Measurements from ENCODE around the gene HEPACAM.

HEPACAM gene

GRCh38 chr11:124898711-124899110, 37.1 kb downstream of the HEPACAM start:
- FAIRE-seq = no peak

GRCh38 chr11:124898263-124898680, 37.6 kb downstream of the HEPACAM start:
- no peak for FAIRE-seq

- no peak for FAIRE-seq
These were observed 38.1 kb downstream of the HEPACAM start, which contains the start of gene ROBO4 for GRCh38 chr11:124897674-124898262. TSS of gene ROBO4 (minus strand) at chr11:124897865. CDS start at chr11:124897795, 70 bp downstream.

GRCh38 chr11:124896821-124897391, 38.9 kb downstream of the HEPACAM start:
- FAIRE-seq = no peak

GRCh38 chr11:124896071-124896750, 39.6 kb downstream of the HEPACAM start:
- FAIRE-seq = no peak

GRCh38 chr11:124895471-124895971, 40.3 kb downstream of the HEPACAM start:
- no peak for FAIRE-seq

- FAIRE-seq = no peak
These were observed 41.0 kb downstream of the HEPACAM start for GRCh38 chr11:124894606-124895430.

- FAIRE-seq = no peak
These were observed 42.0 kb downstream of the HEPACAM start for GRCh38 chr11:124893781-124894401.

GRCh38 chr11:124892750-124893454, 42.9 kb downstream of the HEPACAM start:
- no peak for FAIRE-seq

- FAIRE-seq = no peak
These were observed 43.7 kb downstream of the HEPACAM start for GRCh38 chr11:124892146-124892545.

- no peak for FAIRE-seq
These were observed 44.4 kb downstream of the HEPACAM start for GRCh38 chr11:124891373-124891861.

GRCh38 chr11:124890683-124891372, 45.0 kb downstream of the HEPACAM start:
- no peak for FAIRE-seq

GRCh38 chr11:124890151-124890550, 45.7 kb downstream of the HEPACAM start:
- no peak for FAIRE-seq

- no peak for FAIRE-seq
These were observed 46.4 kb downstream of the HEPACAM start for GRCh38 chr11:124889191-124890091.

- no peak for FAIRE-seq
These were observed 48.2 kb downstream of the HEPACAM start for GRCh38 chr11:124887667-124888013.

- FAIRE-seq = no peak
These were observed 48.7 kb downstream of the HEPACAM start for GRCh38 chr11:124886978-124887666.

GRCh38 chr11:124886476-124886875, 49.4 kb downstream of the HEPACAM start:
- FAIRE-seq = no peak

- no peak for FAIRE-seq
These were observed 50.9 kb downstream of the HEPACAM start for GRCh38 chr11:124884869-124885479.

GRCh38 chr11:124884340-124884739, 51.5 kb downstream of the HEPACAM start:
- no peak for FAIRE-seq

Measured in colon (tissue), 2 donors.